HL-60 (cell line): ENCODE measurements around the gene PPM1E.
"Not testable (repeated sequence)": the region's sequence is repeated elsewhere in the genome, so short reads cannot be mapped to it uniquely, and the experiment has no call there.

Experiments
- DNase-seq, 2 experiments: peaks; one replicate each; pipeline ENCODE4 v3.0.0-alpha.2; 2010 to 2020; ENCODE audit warnings: low read depth in 1 of 2, low spot score in 1 of 2
- H3K27ac ChIP-seq: fragments of 250-450 bp; sonication (Bioruptor Pico); replicated peaks from 2 replicates; pipeline ENCODE4 v1.5.1; 2020; ENCODE audit warnings: mild to moderate bottlenecking, moderate library complexity
- H3K27me3 ChIP-seq: fragments of 250-450 bp; sonication (Bioruptor Pico); 2 replicates; pipeline ENCODE4 v1.5.1; 2021; ENCODE audit warnings: mild to moderate bottlenecking, moderate library complexity; ENCODE audit not compliant: insufficient read depth, poor library complexity, severe bottlenecking
- H3K4me3 ChIP-seq: replicated peaks from 2 replicates; pipeline ENCODE4 v1.5.1; 2011; ENCODE audit warnings: mild to moderate bottlenecking, control low read depth, low read length; ENCODE audit not compliant: insufficient read depth
- GABPA ChIP-seq: IDR thresholded peaks from 2 replicates; pipeline ENCODE4 v1.6.1; 2012; ENCODE audit warnings: low read depth
- POLR2AphosphoS5 ChIP-seq: IDR thresholded peaks from 2 replicates; pipeline ENCODE4 v1.6.1; 2012; ENCODE audit warnings: low read depth
- SPI1 ChIP-seq: IDR thresholded peaks from 2 replicates; pipeline ENCODE4 v1.6.1; 2012; ENCODE audit warnings: low read depth, mild to moderate bottlenecking, borderline replicate concordance
- TF ChIP-seq, protein P1 (sequence below): IDR thresholded peaks from one replicate; pipeline ENCODE4 v1.5.1; 2011; ENCODE audit warnings: low read length, control low read depth, inconsistent platforms; ENCODE audit not compliant: insufficient read depth
- TF ChIP-seq, protein P2 (sequence below): IDR thresholded peaks from 2 replicates; pipeline ENCODE4 v1.6.1; 2012; ENCODE audit warnings: low read depth; ENCODE audit not compliant: insufficient replicate concordance

Gene PPM1E

DNA sequence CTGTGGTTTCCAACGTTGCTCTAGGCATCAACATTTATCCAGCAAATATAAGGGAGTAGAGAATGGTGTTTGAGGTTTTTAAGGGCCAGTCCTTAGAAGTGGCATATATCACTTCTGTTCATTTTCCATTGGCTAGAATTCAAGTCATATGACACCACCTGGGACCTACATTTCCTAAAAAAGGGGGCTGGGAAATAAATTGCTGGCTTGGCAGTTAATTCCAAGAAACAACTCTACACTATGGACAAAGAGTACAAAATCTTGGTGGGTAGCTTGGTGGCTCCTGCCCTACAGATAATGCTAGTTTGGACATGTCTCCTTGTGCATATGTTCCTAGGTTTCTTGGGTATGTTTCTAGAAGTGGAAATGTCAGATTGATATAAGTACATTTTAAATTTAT lies 7.6 kb downstream of the PPM1E start:
- peaks cover 24% of the 10 kb centered on the region for H3K27me3 ChIP-seq
- no peak for TF ChIP-seq GABPA
- no peak overlapping the region for H3K27ac ChIP-seq
- H3K4me3 ChIP-seq: no peak overlapping the region
- no peak for DNase-seq

DNA sequence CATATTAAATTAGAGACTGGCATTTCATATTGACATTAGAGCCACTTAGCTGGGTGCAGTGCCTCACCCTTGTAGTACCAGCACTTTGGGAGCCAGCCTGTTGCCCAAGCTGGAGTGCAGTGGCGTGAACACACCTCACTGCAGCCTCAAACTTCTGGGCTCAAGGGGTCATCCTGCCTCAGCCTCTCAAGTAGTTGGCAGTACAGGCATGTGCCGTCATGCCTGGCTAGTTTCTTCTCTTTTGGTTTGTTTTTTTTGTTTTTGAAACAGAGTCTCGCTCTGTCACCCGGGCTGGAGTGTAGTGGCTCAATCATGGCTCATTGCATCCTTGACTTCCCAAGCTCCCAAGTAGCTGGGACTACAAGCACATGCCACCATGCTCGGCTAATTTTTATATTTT lies 8.7 kb downstream of the PPM1E start:
- Histone ChIP-seq H3K27me3 (peaks cover 19% of the 10 kb centered on the region), H3K4me3 (no peak overlapping the region), H3K27ac (no peak overlapping the region)
- TF ChIP-seq SPI1 (no peak), POLR2AphosphoS5 (no peak), GABPA (no peak)
- TF ChIP-seq, protein P1, sequence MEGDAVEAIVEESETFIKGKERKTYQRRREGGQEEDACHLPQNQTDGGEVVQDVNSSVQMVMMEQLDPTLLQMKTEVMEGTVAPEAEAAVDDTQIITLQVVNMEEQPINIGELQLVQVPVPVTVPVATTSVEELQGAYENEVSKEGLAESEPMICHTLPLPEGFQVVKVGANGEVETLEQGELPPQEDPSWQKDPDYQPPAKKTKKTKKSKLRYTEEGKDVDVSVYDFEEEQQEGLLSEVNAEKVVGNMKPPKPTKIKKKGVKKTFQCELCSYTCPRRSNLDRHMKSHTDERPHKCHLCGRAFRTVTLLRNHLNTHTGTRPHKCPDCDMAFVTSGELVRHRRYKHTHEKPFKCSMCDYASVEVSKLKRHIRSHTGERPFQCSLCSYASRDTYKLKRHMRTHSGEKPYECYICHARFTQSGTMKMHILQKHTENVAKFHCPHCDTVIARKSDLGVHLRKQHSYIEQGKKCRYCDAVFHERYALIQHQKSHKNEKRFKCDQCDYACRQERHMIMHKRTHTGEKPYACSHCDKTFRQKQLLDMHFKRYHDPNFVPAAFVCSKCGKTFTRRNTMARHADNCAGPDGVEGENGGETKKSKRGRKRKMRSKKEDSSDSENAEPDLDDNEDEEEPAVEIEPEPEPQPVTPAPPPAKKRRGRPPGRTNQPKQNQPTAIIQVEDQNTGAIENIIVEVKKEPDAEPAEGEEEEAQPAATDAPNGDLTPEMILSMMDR: no peak
- TF ChIP-seq, protein P2, sequence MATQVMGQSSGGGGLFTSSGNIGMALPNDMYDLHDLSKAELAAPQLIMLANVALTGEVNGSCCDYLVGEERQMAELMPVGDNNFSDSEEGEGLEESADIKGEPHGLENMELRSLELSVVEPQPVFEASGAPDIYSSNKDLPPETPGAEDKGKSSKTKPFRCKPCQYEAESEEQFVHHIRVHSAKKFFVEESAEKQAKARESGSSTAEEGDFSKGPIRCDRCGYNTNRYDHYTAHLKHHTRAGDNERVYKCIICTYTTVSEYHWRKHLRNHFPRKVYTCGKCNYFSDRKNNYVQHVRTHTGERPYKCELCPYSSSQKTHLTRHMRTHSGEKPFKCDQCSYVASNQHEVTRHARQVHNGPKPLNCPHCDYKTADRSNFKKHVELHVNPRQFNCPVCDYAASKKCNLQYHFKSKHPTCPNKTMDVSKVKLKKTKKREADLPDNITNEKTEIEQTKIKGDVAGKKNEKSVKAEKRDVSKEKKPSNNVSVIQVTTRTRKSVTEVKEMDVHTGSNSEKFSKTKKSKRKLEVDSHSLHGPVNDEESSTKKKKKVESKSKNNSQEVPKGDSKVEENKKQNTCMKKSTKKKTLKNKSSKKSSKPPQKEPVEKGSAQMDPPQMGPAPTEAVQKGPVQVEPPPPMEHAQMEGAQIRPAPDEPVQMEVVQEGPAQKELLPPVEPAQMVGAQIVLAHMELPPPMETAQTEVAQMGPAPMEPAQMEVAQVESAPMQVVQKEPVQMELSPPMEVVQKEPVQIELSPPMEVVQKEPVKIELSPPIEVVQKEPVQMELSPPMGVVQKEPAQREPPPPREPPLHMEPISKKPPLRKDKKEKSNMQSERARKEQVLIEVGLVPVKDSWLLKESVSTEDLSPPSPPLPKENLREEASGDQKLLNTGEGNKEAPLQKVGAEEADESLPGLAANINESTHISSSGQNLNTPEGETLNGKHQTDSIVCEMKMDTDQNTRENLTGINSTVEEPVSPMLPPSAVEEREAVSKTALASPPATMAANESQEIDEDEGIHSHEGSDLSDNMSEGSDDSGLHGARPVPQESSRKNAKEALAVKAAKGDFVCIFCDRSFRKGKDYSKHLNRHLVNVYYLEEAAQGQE: no peak
- no peak for DNase-seq

DNA sequence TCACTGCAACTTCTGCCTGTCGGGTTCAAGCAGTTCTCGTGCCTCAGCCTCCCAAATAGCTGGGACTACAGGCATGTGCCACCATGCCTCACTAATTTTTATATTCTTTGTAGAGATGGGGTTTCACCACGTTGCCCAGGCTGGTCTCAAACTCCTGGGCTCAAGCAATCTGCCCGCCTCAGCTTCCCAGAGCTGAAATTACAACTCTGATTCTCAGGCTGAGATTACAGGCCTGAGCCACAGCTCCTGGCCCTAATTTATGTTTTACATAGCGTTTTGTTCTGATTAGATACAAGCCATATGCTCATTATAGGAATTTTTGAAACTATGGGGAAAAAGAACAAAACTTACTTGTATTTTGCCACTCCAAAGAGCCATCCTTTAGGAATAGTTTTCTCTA lies 22.8 kb downstream of the PPM1E start:
- H3K27me3 ChIP-seq, DNase-seq, H3K4me3 ChIP-seq: not testable (repeated sequence)

DNA sequence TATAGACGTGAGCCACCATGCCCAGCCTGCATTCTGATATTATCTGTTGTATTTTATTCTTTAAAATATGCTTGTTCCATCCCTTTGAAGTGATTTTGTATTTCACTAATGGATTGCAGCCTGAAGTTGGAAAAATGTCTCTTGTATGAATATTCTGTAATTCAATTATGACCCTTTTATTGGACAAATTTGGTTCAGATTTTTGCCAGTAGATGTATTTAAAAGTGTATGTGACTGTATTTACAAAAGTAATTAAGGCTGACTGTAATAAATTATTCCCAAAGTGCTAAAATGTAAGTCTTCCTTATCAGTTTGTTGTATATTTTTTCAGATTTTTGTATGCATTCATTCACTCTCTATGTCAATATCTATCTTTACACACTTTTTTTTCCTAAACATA lies 23.8 kb downstream of the PPM1E start:
- TF ChIP-seq, protein P2: no peak
- TF ChIP-seq, protein P1: no peak
- TF ChIP-seq POLR2AphosphoS5: no peak
- no peak for TF ChIP-seq GABPA
- no peak for TF ChIP-seq SPI1
- no peak overlapping the region for H3K27ac ChIP-seq

More for the DNA sequence above, 22.8 kb downstream of the PPM1E start:
- not testable (repeated sequence) for H3K27ac ChIP-seq

DNA sequence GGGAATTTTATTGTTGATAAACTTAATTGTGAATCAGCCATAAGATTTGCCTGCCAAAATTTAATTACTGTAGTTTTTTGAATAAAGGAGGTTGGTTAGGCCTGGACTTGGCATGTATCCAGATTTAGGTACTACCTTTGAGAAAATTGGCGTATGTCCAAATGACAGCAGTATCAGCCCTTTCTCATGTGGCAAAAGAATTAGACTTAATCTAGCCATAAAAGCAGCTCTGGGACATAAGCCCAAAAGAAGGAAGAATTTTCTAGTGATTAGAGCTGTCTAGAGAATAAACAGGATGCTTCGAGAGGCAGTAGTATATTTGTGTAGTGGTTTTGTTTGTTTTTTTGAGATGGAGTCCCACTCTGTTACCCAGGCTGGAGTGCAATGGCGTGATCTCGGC lies 27.7 kb downstream of the PPM1E start:
- H3K4me3 ChIP-seq: no peak overlapping the region
- no peak for DNase-seq
- H3K27me3 ChIP-seq: no peaks in the 10 kb centered on the region
- no peak overlapping the region for H3K27ac ChIP-seq
- TF ChIP-seq, protein P2: no peak
- TF ChIP-seq SPI1 (no peak), GABPA (no peak), POLR2AphosphoS5 (no peak)
- TF ChIP-seq, protein P1: no peak

More for the DNA sequence above, 23.8 kb downstream of the PPM1E start:
- DNase-seq: no peak
- H3K4me3 ChIP-seq: no peak overlapping the region
- H3K27me3 ChIP-seq: no peaks in the 10 kb centered on the region
